H1 (cell line): ENCODE data around the gene ARL10. TPM values are rescaled to one million over a fixed set of nuclear protein-coding genes. Genes with fewer than 3 reads are reported as not detected.

ENCODE experiments used
- CTCF ChIA-PET: fragments of 300-600 bp; sonication (Branson Sonifier 250); formaldehyde crosslinking; loops from one replicate; lab custom pipeline; 2021; ENCODE audit not compliant: partially characterized antibody; lab: Charles Lee
- POLR2A ChIA-PET: fragments of 300-600 bp; sonication (Branson Sonifier 250); formaldehyde crosslinking; loops from one replicate; lab custom pipeline; 2021; ENCODE audit warnings: inconsistent platforms; ENCODE audit not compliant: partially characterized antibody; lab: Charles Lee
- DNase-seq, 2 experiments: peaks; one replicate each; pipeline versions ENCODE4 v3.0.0 to v3.0.0-alpha.2; 2010 to 2022; ENCODE audit warnings: low spot score in 2 of 2, low read depth in 1 of 2, mixed read lengths in 1 of 2
- FAIRE-seq: peaks from 2 replicates; lab custom pipeline; 2011; peaks lifted over from hg19 to GRCh38; lab: Jason Lieb, UNC
- H2AFZ ChIP-seq: 2 replicates; pipeline ENCODE4 v1.8.1; 2012; ENCODE audit warnings: low read length, inconsistent platforms
- H2AK5ac ChIP-seq: 2 replicates; pipeline ENCODE4 v1.6.1; 2013; ENCODE audit warnings: low read depth, low read length
- H2BK120ac ChIP-seq: replicated peaks from 2 replicates; pipeline ENCODE3; 2013; ENCODE audit warnings: low read depth, low read length, inconsistent platforms
- H2BK12ac ChIP-seq: 2 replicates; pipeline ENCODE4 v1.6.1; 2013; ENCODE audit warnings: low read depth, low read length
- H2BK15ac ChIP-seq: 2 replicates; pipeline ENCODE4 v1.6.1; 2013; ENCODE audit warnings: low read length
- H2BK20ac ChIP-seq: 2 replicates; pipeline ENCODE4 v1.6.1; 2013; ENCODE audit warnings: low read length
- H2BK5ac ChIP-seq: 2 replicates; pipeline ENCODE4 v1.6.1; 2013; ENCODE audit warnings: low read depth, low read length
- H3K14ac ChIP-seq: 2 replicates; pipeline ENCODE4 v1.6.1; 2013; ENCODE audit warnings: inconsistent platforms; ENCODE audit not compliant: insufficient read length
- H3K18ac ChIP-seq: 2 replicates; pipeline ENCODE4 v1.6.1; 2013; ENCODE audit warnings: low read length; ENCODE audit errors: extremely low read depth
- H3K23ac ChIP-seq: 2 replicates; pipeline ENCODE4 v1.6.1; 2013; ENCODE audit warnings: inconsistent platforms; ENCODE audit not compliant: insufficient read length
- H3K23me2 ChIP-seq: 2 replicates; pipeline ENCODE4 v1.6.1; 2013; ENCODE audit warnings: low read depth, low read length
- H3K27ac ChIP-seq: 2 replicates; pipeline ENCODE4 v1.6.1; 2011; ENCODE audit warnings: low read depth, low read length, inconsistent platforms
- H3K27me3 ChIP-seq, 4 experiments: replicated peaks in 1 of 4; 1 replicate in 1 of 4; 2 replicates in 3 of 4; pipeline versions ENCODE4 v1.6.1 to v1.8.1; 2011 to 2013; ENCODE audit warnings: low read length in 3 of 4, mild to moderate bottlenecking in 3 of 4, inconsistent platforms in 2 of 4, mixed read lengths in 2 of 4, moderate library complexity in 1 of 4; ENCODE audit not compliant: control insufficient read depth in 3 of 4, insufficient read depth in 3 of 4; ENCODE audit errors: extremely low read depth in 1 of 4
- H3K36me3 ChIP-seq, 4 experiments: 2 replicates each; pipeline versions ENCODE4 v1.6.1 to v1.8.1; 2011 to 2013; ENCODE audit warnings: mild to moderate bottlenecking in 4 of 4, low read length in 3 of 4, moderate library complexity in 2 of 4, control low read depth in 1 of 4, inconsistent platforms in 1 of 4; ENCODE audit not compliant: insufficient read depth in 4 of 4, control insufficient read depth in 2 of 4
- H3K4ac ChIP-seq: replicated peaks from 2 replicates; pipeline ENCODE3; 2013; ENCODE audit warnings: low read length, low read depth, mixed read lengths, inconsistent platforms; ENCODE audit not compliant: insufficient read length
- H3K4me1 ChIP-seq, 4 experiments: replicated peaks in 1 of 4; 1 replicate in 1 of 4; 2 replicates in 3 of 4; pipeline versions ENCODE4 v1.6.1 to v1.8.1; 2011 to 2013; ENCODE audit warnings: low read length in 3 of 4, inconsistent platforms in 2 of 4, mixed read lengths in 1 of 4; ENCODE audit not compliant: insufficient read depth in 4 of 4, control insufficient read depth in 3 of 4
- H3K4me2 ChIP-seq, 2 experiments: 2 replicates each; pipeline versions ENCODE4 v1.6.1 to v1.8.1; 2011 to 2013; ENCODE audit warnings: low read depth in 2 of 2, low read length in 2 of 2, control low read depth in 1 of 2, inconsistent platforms in 1 of 2, mild to moderate bottlenecking in 1 of 2; ENCODE audit not compliant: insufficient read depth in 1 of 2
- H3K4me3 ChIP-seq, 4 experiments: fragments of 200-600, 300-600 bp in 1 of 4; sonication (generic), shearing (Covaris generic), sonication (Bioruptor Twin) in 1 of 4; 2 replicates each; pipeline versions ENCODE4 v1.5.1 to v1.8.1; 2011 to 2016; ENCODE audit warnings: low read length in 4 of 4, low read depth in 3 of 4, control low read depth in 2 of 4, inconsistent platforms in 2 of 4, mild to moderate bottlenecking in 2 of 4, mixed read lengths in 1 of 4, moderate library complexity in 1 of 4; ENCODE audit not compliant: insufficient read depth in 2 of 4; ENCODE audit errors: extremely low read depth in 1 of 4
- H3K56ac ChIP-seq: replicated peaks from 2 replicates; pipeline ENCODE3; 2013; ENCODE audit warnings: low read depth, mild to moderate bottlenecking, mixed read lengths, low read length, inconsistent platforms; ENCODE audit not compliant: insufficient read length
- H3K79me1 ChIP-seq: 2 replicates; pipeline ENCODE4 v1.6.1; 2013; ENCODE audit warnings: low read depth, low read length, control low read depth
- H3K79me2 ChIP-seq, 2 experiments: 2 replicates each; pipeline versions ENCODE4 v1.6.1 to v1.8.1; 2012 to 2013; ENCODE audit warnings: low read length in 2 of 2, mild to moderate bottlenecking in 2 of 2, inconsistent platforms in 1 of 2; ENCODE audit not compliant: insufficient read depth in 2 of 2, control insufficient read depth in 1 of 2
- H3K9ac ChIP-seq, 4 experiments: replicated peaks in 1 of 4; 1 replicate in 1 of 4; 2 replicates in 3 of 4; pipeline versions ENCODE4 v1.6.1 to v1.8.1; 2011 to 2013; ENCODE audit warnings: low read depth in 3 of 4, low read length in 3 of 4, control low read depth in 2 of 4, mild to moderate bottlenecking in 2 of 4, moderate library complexity in 2 of 4, inconsistent platforms in 1 of 4; ENCODE audit errors: extremely low read depth in 1 of 4
- H3K9me3 ChIP-seq, 2 experiments: 2 replicates each; pipeline versions ENCODE4 v1.6.1 to v1.8.1; 2012 to 2013; ENCODE audit warnings: mild to moderate bottlenecking in 2 of 2, moderate library complexity in 2 of 2, control low read depth in 1 of 2, inconsistent platforms in 1 of 2, low read depth in 1 of 2, low read length in 1 of 2, mixed read lengths in 1 of 2; ENCODE audit not compliant: insufficient read depth in 2 of 2
- H4K20me1 ChIP-seq, 2 experiments: replicated peaks in 1 of 2; 2 replicates each; pipeline versions ENCODE3 to v1.8.1; 2011 to 2013; ENCODE audit warnings: inconsistent platforms in 2 of 2, low read length in 2 of 2, mild to moderate bottlenecking in 1 of 2; ENCODE audit not compliant: insufficient read depth in 2 of 2, control insufficient read depth in 1 of 2
- H4K5ac ChIP-seq: 2 replicates; pipeline ENCODE4 v1.6.1; 2013; ENCODE audit warnings: low read length, low read depth, mixed read lengths, inconsistent platforms; ENCODE audit not compliant: insufficient read length
- H4K8ac ChIP-seq: 2 replicates; pipeline ENCODE4 v1.8.0; 2013; ENCODE audit warnings: mild to moderate bottlenecking, moderate library complexity, low read length, inconsistent platforms; ENCODE audit not compliant: insufficient read depth; ENCODE audit errors: extremely low read depth
- H4K91ac ChIP-seq: replicated peaks from 2 replicates; pipeline ENCODE3; 2013; ENCODE audit warnings: low read length, mixed read lengths, inconsistent platforms; ENCODE audit not compliant: insufficient read length
- CTCF ChIP-seq, 3 experiments: IDR thresholded peaks; 1 replicate in 2 of 3; 2 replicates in 1 of 3; pipeline versions ENCODE4 v1.5.1 to v1.6.1; 2011; ENCODE audit warnings: low read length in 3 of 3, mild to moderate bottlenecking in 3 of 3, inconsistent platforms in 2 of 3, low read depth in 1 of 3, moderate library complexity in 1 of 3; ENCODE audit not compliant: insufficient read depth in 1 of 3; ENCODE audit errors: control extremely low read depth in 1 of 3
- RAD21 ChIP-seq, 2 experiments: IDR thresholded peaks in 1 of 2; conservative IDR thresholded peaks in 1 of 2; 2 replicates each; pipeline ENCODE4 v1.6.1; 2011; ENCODE audit warnings: low read depth in 2 of 2, low read length in 2 of 2, improper control_type of control experiment in 1 of 2, inconsistent platforms in 1 of 2, mild to moderate bottlenecking in 1 of 2, moderate library complexity in 1 of 2
- WGBS, 2 experiments: shearing (Covaris generic) in 1 of 2; methylation state at CpG; one replicate each; pipeline versions ENCODE4 v1.1.6 to v1.1.7; 2013 to 2015; ENCODE audit warnings: low lambda C conversion rate in 2 of 2, mixed read lengths in 2 of 2, inconsistent platforms in 1 of 2, low coverage in 1 of 2, missing lambda C conversion rate in 1 of 2; ENCODE audit not compliant: insufficient replicate concordance in 2 of 2, insufficient coverage in 1 of 2, insufficient read length in 1 of 2; ENCODE audit errors: extremely low coverage in 1 of 2, missing lambda C conversion rate in 1 of 2; 5-methylcytosine and 5-hydroxymethylcytosine counted together
- polyA plus RNA-seq, 7 experiments: library from polyadenylated mRNA; depleted of rRNA in 3 of 7; stranded (reverse) in 5 of 7; unstranded in 2 of 7; fragments of >200 nt in 5 of 7; fragments of 200-250 nt in 2 of 7; gene quantifications; 1 replicate in 5 of 7; 2 replicates in 1 of 7; 4 replicates in 1 of 7; pipeline versions ENCODE4 v1.2.1 to v1.2.3, GENCODE V29; 2011 to 2013; ENCODE audit warnings: missing spikeins in 2 of 7, mixed read lengths in 2 of 7
- total RNA-seq: library from RNA; stranded (reverse); fragmentation: NEBNext Ultra II Directional; extraction: Animal tissue kit (Norgen Biotek cat#: 25700); gene quantifications from 2 replicates; pipeline ENCODE4 v1.2.1, GENCODE V29; 2021
- TF ChIP-seq, protein P1 (sequence below): IDR thresholded peaks from 2 replicates; pipeline ENCODE4 v1.6.1; 2011; ENCODE audit warnings: low read depth, mild to moderate bottlenecking, low read length; ENCODE audit not compliant: insufficient read depth

ARL10 gene
- total and polyA plus RNA-seq, 2 of the 8 experiments (the other 6 are each of a cell fraction or from before 2014, with no cell fraction given): 3.1 to 7.4 TPM

- H4K8ac ChIP-seq: no peak overlapping the region
- peaks cover 14 to 71% (median 32%) of the 10 kb centered on the region in 4 experiments for H3K36me3 ChIP-seq
- H3K23me2 ChIP-seq: no peaks in the 10 kb centered on the region
- H3K27me3 ChIP-seq: no peaks in the 10 kb centered on the region
- 0 out of 2 replicates have a peak overlapping the region, but pooled peaks have one; percentile 52 for H3K27ac ChIP-seq
- H4K91ac ChIP-seq: no peak overlapping the region
- H3K4ac ChIP-seq: no peak overlapping the region
- no peak overlapping the region for H3K18ac ChIP-seq
- H3K9ac ChIP-seq: no peak overlapping the region
- ChIA-PET CTCF (interaction anchor here (0.6 to 1.9 kb wide), 11 partner anchors 9 to 98 kb away, joined by 3 to 6 read pairs (median 4); no protein-coding TSS in a partner anchor), POLR2A (interaction anchor here (0.7 to 2.0 kb wide), 4 partner anchors 11 to 530 kb away, joined by 3 to 5 read pairs (median 4); partner anchors contain the start of gene RNF44)
- no peaks in the 10 kb centered on the region; a peak in 1 of 7 replicates for H3K4me1 ChIP-seq
- no peak overlapping the region for H2BK5ac ChIP-seq
- H2BK15ac ChIP-seq: no peak overlapping the region
- no peak for FAIRE-seq
- no peak overlapping the region for H3K14ac ChIP-seq
- peaks cover 9 to 71% of the 10 kb centered on the region in 2 experiments for H3K79me2 ChIP-seq
- H3K56ac ChIP-seq: no peak overlapping the region
- H2AFZ ChIP-seq: no peak overlapping the region
- H3K23ac ChIP-seq: no peak overlapping the region
- no peak overlapping the region for H2AK5ac ChIP-seq
- H4K5ac ChIP-seq: no peak overlapping the region
- H3K4me3 ChIP-seq: no peak overlapping the region
- 95% methylated on average over 16 of the region's 16 CpGs; no CpG with 5 or more reads in 1 of the 2 experiments for WGBS, 2 experiments
- H3K79me1 ChIP-seq: peaks cover 19% of the 10 kb centered on the region
- DNase-seq: no peak
- no peak overlapping the region for H2BK120ac ChIP-seq
- no peaks in the 10 kb centered on the region for H3K9me3 ChIP-seq
- H2BK12ac ChIP-seq: no peak overlapping the region
- TF ChIP-seq, protein P1, sequence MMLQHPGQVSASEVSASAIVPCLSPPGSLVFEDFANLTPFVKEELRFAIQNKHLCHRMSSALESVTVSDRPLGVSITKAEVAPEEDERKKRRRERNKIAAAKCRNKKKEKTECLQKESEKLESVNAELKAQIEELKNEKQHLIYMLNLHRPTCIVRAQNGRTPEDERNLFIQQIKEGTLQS: no peak
- TF ChIP-seq RAD21 (IDR thresholded peaks at IDR 0.05 in 1 of 2, conservative IDR thresholded peaks at IDR 0.05 in 1 of 2; ENCODE audit: low read depth in 2 of 2, low read length in 2 of 2) (peak in 1 of 2 experiments; percentile 27; a peak in 1 of 4 replicates), CTCF (IDR thresholded peaks at IDR 0.05; ENCODE audit: control extremely low read depth in 1 of 3, insufficient read depth in 1 of 3, low read depth in 1 of 3, low read length in 3 of 3) (peak; percentile 11 to 55 (median 41); a peak in 3 of 4 replicates)
- peaks cover 11 to 31% of the 10 kb centered on the region in 2 experiments for H4K20me1 ChIP-seq
- no peak overlapping the region for H2BK20ac ChIP-seq
- no peak overlapping the region for H3K4me2 ChIP-seq
Measured at GRCh38 chr5:176355400-176356178, 9.7 kb upstream of the ARL10 start.
